Neural progenitor cell (in vitro differentiated cells): ENCODE results near the gene STK4.
A peak's percentile ranks its signal among the peaks of the same experiment; 100 is the strongest.

Experiments
- CTCF ChIP-seq: fragments of 200-600 bp; sonication (generic); IDR thresholded peaks from 2 replicates; pipeline ENCODE4 v1.5.1; 2017; ENCODE audit warnings: antibody characterized with exemption, mild to moderate bottlenecking
- EZH2 ChIP-seq: fragments of 200-600 bp; sonication (generic); IDR thresholded peaks from 2 replicates; pipeline ENCODE4 v1.6.1; 2017; ENCODE audit warnings: antibody characterized with exemption, mild to moderate bottlenecking, moderate library complexity
- EZH2phosphoT487 ChIP-seq: fragments of 200-600 bp; sonication (generic); IDR thresholded peaks from 2 replicates; pipeline ENCODE4 v1.6.1; 2017; ENCODE audit warnings: antibody characterized with exemption

- TF ChIP-seq CTCF (peak; percentile 88), EZH2 (no peak), EZH2phosphoT487 (no peak)
Measured at GRCh38 chr20:45011108-45011526, 44.8 kb downstream of the STK4 start.
